ENCODE data around the gene HTT.

DNA sequence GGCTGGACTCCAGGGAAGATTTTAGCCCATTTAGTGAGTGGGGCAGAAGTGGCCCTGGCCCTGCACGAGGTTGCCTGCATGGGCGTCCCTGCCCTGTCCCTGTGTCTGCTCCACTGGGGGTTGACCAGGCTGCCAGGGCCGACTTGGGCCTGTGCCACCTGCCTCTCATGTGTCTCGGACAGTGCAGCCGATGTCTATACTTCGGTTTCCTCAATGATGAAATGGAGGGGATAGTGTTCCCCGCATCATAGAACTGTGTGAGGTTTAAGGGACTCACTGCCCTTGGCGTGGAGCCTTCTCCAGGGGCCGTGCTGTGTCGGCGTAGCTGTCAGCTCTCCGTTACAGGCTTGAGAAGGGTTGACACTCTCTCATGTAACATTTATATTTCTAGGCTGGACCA, 147.5 kb downstream of the HTT start:
- TF ChIP-seq, protein P1, sequence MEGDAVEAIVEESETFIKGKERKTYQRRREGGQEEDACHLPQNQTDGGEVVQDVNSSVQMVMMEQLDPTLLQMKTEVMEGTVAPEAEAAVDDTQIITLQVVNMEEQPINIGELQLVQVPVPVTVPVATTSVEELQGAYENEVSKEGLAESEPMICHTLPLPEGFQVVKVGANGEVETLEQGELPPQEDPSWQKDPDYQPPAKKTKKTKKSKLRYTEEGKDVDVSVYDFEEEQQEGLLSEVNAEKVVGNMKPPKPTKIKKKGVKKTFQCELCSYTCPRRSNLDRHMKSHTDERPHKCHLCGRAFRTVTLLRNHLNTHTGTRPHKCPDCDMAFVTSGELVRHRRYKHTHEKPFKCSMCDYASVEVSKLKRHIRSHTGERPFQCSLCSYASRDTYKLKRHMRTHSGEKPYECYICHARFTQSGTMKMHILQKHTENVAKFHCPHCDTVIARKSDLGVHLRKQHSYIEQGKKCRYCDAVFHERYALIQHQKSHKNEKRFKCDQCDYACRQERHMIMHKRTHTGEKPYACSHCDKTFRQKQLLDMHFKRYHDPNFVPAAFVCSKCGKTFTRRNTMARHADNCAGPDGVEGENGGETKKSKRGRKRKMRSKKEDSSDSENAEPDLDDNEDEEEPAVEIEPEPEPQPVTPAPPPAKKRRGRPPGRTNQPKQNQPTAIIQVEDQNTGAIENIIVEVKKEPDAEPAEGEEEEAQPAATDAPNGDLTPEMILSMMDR (conservative IDR thresholded peaks at IDR 0.05; ENCODE audit: low read length): no peak
- no peak for TF ChIP-seq EZH2phosphoT487 (IDR thresholded peaks at IDR 0.05; ENCODE audit: borderline replicate concordance)

Data from Loucy (cell line).